GM18511 (cell line): ENCODE results near the gene LRRC4C.

Experiments used
- ATAC-seq: cut with Tn5 transposase; IDR thresholded peaks from one replicate; pipeline ENCODE4 v1.9.1; 2021; ENCODE audit warnings: mild to moderate bottlenecking, moderate library complexity; ENCODE audit not compliant: unreplicated experiment

LRRC4C gene

DNA sequence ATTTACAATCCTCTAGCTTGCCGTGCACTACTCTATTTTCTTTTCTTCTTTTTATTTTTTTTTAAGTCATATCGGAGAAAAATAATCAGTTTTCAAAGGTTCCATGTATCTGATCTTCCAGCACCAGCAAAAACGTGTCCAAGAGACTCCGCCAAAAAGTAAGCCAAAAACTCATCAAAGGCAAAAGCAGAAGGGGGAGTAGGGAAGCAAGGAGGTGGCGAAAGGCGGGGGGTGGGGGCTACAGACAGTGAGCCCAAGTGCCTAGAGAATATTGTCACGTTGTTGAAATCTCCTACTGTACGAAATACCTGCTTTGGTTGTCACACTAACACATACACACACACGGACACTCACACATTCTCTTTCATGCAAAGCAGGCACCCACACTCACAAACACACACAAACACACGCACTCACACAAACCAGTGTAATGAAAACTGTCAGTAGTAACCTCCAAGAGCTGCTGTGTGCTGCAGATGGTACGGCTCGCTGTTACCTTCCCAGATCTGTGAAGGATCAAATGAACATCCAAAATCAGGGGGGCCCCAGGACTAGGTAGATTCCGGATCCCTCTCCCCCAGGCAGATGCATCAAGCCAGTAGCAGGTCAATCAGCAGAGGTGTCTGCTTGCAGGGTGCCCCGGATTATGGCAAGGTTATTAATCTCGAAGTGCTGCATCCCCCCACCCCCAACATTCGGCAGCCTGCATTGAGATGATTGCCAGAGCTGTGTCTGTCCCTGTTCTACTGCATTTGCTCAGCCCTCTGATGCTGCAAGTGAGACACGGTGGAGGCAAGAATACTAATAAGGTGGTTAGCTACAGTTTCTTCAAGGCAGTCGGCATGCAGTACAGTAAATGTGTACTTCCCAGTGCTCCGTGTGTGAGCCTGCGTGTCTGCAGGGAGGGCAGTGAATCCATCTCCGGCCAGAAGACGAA lies at the start of gene LRRC4C:
TSS of gene LRRC4C (minus strand) at position 188 of the 937 bp plus-strand sequence.
- ATAC-seq = no peak

DNA sequence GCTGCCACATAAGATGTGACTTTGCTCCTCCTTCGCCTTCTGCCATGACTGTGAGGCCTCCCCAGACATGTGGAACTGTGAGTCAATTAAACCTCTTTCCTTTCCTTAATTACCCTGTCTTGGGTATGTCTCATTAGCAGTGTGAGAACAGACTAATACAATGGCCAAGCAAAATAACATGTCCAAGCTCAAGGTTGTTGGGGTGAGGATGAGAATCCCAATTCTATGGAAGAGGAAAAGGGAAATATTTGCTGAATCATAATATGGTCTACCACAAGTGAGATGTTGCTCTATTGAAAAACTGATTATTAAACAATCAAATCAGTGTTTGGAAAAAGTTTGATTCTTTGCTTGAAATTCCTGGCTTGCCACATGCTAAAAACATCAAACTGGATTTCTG lies 48.7 kb upstream of the LRRC4C start:
- no peak for ATAC-seq

DNA sequence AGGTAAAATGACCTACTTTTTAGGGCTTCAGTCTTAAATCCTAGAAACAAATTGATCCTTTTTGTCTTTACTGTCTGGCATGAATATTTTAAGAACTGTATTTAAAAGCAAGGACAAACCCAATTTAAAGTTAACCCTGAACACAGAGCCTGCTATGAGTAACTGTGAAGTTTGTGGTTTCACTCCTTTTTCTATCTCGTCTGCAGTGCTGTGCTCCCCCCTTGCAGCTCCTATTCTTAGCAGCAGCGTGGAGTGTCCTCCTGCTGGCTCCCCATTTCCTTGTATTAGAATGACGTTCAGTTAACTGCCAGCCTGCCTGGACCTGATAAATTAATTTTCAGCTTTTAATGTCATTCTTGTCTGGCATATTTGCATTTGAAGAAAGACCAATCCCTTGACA lies 40.0 kb upstream of the LRRC4C start:
- no peak for ATAC-seq

GRCh38 chr11:41498726-41499125 lies 39.3 kb upstream of the LRRC4C start:
- no peak for ATAC-seq

GRCh38 chr11:41497974-41498373 lies 38.5 kb upstream of the LRRC4C start:
- no peak for ATAC-seq

DNA sequence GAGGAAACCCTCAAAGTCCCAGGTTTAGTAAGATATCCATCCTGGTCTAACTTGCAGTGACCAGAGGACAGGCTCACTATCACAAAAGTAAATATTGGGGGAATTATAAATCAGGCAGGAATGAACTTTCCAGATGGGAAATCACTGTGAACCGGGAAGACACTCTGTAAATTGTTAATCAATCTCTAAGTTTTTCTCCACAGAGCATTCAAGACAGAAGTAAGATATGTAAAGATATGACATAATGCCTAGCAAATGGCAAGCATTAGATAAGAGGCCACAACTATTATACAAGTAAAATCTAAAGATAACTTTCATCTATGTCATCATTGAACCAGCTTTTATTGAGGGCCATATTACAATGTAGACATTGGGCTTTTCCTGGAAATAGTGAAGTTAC lies 35.3 kb upstream of the LRRC4C start:
- no peak for ATAC-seq

- no peak for ATAC-seq
Observed at GRCh38 chr11:41486424-41486823, 27.0 kb upstream of the LRRC4C start.

GRCh38 chr11:41483956-41484355 lies 24.5 kb upstream of the LRRC4C start:
- no peak for ATAC-seq

DNA sequence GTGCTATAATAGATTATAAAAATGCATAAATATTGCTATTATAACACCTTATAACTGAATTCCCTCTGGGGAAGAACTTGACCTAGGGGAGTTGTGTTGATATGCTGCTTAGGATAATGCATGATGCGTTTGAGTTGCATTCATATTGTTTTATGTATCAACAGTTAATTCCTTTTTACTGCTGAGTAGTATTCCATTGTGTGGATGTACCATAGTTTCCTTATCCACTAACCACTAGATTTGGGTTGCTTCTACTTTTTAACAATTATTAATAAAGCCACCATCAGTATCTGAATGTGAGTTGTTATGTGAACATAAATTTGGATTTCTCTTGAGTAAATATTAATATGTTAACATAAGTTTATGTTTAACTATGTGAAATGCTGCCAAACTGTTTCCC lies 19.7 kb upstream of the LRRC4C start:
- no peak for ATAC-seq

DNA sequence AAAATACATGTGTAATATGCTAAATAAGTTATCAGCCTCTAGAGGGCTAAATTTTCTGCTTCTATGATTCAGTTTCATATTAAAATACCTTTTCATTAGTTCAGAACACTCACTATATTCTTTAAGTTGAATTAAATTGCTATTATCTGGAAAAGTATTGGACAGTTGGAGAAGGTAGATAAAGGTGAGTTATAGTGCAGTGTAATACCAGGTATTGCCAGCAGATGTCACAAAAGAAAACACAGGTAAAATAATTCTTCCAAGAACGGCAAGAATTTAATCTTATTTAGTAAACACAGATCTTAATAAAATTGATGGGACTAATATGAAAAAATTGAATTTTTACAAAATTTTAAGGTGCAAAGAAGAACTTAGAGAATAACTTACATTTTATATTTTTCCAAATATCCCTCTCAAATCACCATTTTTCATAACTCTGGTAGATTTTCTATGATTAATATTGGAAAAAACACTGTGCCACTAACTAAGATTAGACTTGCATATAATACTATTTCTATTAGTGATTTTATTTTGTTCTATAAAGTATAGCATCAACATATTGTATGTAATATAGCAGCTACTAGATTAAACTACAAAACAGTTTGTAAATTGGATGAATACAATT lies 1.7 kb upstream of the LRRC4C start:
- no peak for ATAC-seq

GRCh38 chr11:41458641-41459040 lies 811 bp downstream of the LRRC4C start:
- no peak for ATAC-seq

DNA sequence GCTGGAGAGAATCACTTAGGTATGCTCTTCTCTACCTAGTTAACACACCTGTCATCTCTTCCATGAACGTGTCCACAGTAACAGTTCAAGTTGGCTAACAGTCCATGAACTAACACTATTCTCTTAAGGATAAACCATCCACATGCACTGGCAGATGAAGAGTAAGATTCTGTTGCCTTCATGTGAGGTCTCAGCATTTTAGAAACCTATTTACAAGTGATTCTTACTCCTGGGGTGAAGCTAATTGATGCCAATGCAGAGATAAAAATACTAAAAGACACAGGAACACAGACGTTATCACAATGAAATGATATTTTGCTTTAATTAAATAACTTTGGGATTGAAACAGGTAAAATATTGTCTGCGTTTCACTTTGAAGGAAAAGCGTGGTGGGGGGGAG lies 1.3 kb downstream of the LRRC4C start:
- no peak for ATAC-seq

DNA sequence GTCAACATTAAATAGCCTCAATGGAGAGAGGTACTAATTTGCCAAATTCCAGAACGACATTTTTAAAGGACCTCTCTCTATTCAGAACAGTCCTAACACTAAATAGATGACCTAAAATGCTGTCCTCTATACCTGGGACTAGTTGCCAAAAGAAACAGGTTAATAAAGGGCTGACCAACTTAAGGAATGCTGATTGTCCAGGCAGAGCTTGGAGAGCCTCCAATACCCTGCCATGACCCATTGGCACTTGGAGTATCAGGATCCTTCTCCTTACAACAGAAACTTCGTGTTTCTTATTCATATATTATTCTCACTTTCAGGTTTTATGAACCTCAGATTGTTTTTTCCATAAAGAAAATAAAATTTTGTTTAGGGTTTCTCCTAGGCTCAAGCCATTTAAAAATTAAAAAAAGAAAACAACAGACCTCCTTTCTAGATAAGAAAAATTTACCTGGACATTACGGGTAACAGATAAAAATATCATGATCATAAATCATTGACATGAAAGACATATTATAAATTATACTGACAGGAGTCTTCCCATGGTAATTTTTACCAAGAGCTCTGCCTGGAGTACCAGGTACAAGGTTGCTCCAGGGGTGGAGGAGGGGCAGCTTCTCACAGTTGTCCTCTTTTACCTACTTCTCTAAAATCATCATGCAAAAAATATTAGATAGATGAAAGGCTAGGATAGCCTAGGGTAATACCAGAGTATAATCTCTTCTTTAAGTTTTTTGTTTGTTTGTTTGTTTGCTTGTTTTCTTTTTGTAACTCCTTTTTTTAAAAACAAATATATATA lies 2.0 kb downstream of the LRRC4C start:
- ATAC-seq = no peak

DNA sequence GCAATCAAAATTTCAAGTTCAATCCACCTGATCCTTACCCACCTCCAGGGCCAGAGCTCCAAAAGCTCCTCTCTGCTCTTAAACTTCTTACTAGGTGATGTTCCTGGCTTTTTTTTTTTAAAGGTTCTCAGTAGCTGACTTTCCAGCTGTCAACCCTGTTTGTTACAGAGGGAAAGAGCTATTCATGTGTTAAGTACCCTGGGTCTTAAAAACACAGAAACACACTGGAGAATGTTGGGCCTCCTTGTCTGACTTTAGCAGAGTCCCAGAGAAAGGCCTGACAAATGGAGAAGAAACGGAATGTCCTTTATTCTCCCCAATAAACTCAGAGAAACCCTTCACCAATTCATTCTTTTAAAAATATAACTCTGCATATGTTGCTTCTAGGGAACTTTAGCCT lies 3.2 kb downstream of the LRRC4C start:
- no peak for ATAC-seq

DNA sequence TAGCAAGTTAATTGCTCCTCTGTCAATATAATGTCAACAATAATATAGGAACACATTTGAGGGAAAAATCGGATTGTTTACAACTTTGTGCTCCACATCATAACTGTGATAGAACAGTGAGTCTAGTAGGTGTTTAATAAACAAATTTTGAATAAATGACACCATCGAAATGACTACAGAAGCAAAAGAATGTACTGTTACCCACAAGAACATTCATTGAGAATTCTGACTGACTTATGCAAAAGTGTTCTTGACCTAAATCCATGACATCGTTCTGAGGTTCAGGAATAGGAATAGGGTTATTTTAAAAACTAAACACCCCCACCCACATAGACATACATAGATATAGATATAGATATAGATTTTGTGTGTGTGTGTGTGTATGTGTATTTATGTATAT lies 8.4 kb downstream of the LRRC4C start:
- ATAC-seq = no peak

- no peak for ATAC-seq
Observed at GRCh38 chr11:41449483-41450050, 9.9 kb downstream of the LRRC4C start.

GRCh38 chr11:41446566-41446965 lies 12.9 kb downstream of the LRRC4C start:
- no peak for ATAC-seq

- no peak for ATAC-seq
Observed at GRCh38 chr11:41446107-41446506, 13.3 kb downstream of the LRRC4C start.

DNA sequence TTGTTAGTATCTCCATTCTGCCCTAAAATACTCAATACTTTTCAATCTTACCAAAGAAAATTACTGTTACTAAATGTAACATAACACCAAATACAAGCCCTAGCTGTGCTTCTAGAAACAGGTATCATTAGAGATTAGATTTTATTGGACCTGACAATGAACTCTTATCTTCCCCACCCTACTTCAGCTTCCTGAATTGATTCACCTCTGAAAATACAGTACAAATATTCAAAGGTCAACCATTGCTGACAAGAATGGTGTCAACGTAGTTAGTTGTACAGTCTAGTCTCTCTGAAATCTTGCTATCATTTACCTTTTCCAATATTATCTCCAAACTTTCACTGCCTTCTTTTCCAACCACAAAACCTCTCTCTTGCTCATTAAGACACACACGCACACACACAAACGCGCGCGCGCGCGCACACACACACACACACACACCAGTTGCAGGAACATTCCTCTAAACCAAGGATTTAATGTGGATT lies 22.4 kb downstream of the LRRC4C start:
- ATAC-seq = no peak

DNA sequence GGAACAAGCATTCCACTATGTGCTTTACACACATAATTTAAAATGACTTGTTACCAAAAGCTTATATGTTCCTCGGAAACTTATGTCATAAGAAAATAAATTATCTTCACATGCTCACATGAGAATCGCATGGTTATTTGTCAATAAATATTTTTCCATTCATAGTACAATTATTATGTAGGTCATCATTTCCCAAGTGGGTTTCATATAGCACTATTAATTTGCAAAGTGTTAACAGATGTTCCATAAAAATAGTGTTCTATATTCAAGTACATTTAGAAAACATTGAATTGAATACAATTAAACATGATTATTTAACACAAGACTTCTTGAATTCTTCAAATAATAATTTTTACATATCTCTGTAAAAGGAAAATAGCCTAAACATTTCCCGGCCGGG lies 23.9 kb downstream of the LRRC4C start:
- no peak for ATAC-seq

GRCh38 chr11:41431784-41432183 lies 27.7 kb downstream of the LRRC4C start:
- ATAC-seq = no peak
